NCI-H1930 (cell line): ENCODE measurements around the gene IL23R.

Experiments used
- DNase-seq, 2 experiments: peaks; one replicate each; lab custom pipeline; 2025; lab: John Stamatoyannopoulos, UW

IL23R gene

GRCh38 chr1:67239738-67240137 is 73.5 kb downstream of the IL23R start:
- DNase-seq = no peak

DNA sequence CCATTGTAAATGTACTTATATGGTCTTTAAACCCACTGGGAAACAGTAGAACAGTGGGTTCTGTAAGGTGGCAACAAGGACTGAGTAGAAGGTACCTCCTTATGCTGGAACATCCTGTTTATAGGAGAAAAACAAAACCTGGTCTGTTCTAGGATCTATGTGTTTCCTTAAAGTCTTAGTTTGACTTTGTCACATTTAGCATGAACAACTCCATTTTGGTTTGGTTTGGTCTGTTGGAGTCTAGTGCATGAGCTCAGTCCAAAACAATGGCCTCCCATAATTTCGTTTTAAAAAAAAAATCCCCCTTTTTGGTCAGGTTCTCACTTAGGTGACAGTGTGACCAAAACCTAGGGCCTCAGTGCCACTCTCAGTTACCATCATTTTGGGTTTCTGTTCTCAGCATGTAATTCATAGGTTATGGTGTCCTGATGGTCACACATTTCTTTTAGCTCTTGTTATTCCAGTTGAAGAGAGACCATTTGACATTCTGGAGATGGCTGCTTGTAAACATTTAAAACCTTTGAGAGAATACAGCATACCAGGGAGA is 75.0 kb downstream of the IL23R start:
- no peak for DNase-seq

DNA sequence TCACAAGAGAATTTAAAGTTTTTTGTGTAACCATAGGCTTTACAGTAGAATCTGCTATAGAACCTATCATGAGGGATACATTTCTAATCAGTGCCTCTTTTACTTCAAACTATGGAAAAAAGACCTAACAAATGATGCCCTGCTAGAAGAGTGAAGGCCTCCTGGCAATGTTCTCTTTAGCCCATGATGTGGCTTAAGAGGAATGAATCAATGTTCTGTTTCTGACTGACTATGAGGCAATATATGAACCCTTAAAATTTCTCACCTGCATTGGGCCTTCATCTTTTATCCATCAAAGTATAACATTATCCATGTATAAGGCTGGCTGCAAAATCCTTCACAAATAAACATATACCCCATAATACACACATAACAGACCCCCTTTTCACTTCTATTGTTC is 75.8 kb downstream of the IL23R start:
- no peak for DNase-seq

DNA sequence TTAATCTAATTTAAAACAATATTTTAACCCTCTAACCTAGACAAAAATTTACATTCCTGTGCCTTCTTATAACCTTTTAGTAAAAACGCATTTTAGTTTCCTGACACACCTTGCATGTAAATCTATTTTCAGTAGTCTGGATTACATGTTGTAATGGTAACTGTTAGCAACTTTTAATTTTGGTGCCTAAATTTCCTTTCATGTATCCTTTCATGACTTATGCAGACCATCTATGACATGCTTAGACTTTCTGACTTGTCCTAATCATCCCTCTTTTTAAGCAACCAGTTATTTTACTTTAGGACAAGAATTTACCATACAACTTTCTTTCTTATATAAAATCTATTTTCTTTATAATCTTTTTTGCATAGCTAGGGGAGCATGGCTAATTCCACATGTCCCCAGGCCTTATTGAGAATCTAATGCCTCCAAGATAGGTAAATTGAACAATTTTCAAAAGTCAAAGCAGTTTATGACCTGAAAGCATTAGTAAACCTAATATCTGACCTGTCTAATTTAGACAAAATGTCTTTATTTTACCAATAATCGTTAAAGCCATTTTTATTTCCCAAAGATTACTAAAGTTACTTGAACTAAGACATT is 83.9 kb downstream of the IL23R start:
- no peak for DNase-seq

DNA sequence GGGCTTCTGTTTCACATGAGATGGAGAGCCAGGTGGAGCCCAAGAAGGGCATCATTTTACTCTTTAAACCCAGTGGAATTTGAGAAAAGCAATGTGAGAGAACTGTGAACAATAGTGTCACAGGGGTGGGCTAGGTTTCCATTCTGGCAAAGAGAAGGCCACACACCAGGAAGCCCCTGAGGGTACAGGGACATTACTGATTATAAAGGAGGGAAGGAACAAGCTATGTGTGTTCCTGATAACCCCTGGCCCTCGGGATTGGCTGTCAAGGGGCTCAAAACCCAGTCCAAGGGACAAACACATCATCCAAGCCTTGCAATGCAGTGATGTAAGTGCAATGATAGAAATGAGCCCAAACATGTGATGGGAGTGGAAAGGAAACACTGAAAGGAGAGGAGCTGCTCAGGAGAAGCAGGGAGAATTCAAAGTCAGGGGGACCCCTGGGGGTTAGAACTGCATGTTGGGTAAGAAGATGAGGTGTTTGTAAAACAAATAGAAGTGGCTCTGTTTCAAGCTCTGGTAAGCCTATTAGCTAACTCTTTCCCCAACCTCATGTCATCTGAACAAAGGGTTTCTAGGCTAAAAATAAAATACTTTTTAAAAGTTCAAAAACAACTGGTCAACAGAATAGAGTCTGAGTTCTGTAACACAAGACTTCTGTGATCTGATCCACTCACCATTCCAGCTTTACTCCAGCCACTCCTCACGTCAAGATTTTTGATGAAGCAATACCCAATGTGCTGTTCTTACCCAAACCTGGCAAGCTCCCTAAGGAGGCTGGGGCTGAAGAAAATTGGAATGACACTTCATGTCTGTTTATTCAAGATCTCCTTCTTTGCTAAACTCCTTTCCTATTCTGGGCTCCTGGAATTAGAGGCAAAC is 90.3 kb downstream of the IL23R start:
- no peak for DNase-seq

DNA sequence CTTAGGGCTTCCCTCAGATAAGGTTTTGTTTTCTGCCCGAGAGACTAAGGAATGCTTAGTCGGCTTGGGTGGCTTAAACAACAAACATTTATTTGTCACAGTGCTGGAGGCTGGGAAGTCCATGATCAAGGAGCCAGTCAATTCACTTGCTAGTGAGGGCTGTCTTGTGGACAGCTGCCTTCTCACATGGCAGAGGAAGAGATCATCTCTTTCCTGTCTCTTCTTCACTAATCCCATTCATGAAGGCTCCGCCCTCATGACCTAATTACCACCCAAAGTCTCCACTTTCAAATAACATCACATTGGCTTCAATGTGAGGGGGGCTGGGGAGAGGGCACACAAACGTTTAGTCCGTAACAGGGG is 90.9 kb downstream of the IL23R start:
- no peak for DNase-seq

- DNase-seq = no peak
These were observed 95.4 kb downstream of the IL23R start for GRCh38 chr1:67261680-67262079.

DNA sequence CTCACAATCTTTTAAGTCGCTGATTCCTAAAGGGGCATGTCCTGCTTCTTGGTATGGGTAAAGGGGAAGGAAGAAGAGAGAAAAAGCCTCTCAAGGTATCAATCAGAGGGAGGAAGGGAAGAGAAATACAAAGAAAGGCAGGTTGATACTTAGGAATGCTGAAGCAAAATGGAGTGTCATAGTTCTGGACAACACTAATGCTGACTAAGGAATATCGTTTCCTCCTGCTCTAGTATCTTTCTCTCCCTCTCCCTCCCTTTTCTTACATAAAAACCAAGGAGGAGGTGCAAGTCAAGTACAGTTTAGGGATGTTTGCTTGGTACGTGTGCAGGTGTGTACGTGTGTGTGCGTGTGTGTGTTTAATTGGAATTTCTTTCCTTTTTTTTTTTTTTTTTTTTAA is 96.5 kb downstream of the IL23R start:
- DNase-seq = no peak

- no peak for DNase-seq
These were observed 97.9 kb downstream of the IL23R start for GRCh38 chr1:67264152-67264551.

- no peak for DNase-seq
These were observed 98.6 kb downstream of the IL23R start for GRCh38 chr1:67264899-67265298.

DNA sequence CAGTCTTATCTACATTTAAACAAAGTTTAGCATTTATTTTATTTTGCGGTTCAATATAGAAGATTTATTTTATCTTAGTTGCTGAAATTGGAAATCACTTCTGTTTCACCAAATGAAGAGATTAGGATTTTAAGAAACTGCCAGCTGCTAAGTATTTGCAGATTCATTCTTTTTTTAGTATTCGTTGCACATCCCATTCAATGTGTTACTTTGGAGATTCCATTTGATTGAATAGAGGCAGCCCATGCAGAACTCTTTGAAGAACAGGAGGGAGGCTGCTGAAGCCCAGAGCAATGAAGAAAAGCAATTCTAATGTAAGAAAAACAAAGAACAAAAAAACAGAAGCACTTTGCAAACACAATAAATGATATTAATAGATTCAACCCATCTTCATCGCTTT is 102.8 kb downstream of the IL23R start:
- no peak for DNase-seq

DNA sequence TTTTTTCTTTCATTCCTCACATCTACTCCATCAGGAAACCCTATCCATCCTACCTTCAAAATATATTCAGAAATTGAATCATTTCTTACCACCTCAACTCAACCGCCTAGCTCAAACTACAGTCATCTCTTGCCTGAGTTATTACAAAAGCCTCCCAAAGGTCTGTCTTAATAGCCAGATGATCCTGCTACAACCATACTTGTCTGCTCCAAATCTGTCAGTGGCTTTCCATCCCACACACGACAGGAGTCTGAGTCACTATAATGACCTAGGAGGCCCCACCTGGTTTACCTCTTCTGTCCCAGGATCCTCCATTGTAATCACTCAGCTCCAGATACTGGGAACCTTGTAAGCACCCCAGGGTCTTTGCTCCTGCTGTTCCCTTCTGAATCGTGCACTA is 104.3 kb downstream of the IL23R start:
- DNase-seq = no peak

DNA sequence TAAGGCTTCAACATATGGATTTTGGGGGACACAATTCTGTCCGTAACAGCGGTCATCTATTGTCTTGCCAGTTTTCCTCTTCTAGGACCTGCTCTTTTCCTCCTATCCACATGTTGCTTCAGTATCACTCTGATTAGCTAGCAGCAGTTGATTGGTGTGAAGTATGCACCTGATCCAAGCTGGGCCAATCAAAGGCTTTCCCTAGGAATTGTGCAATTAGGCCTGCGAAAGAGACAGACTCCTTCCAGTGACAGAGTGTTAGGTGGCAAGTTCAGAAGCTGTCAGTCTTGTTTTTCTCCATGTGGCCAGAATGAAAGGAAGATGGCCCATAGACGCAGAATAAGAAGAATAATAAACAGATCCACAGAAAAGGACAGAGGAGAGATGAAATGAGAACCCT is 107.3 kb downstream of the IL23R start:
- DNase-seq = no peak

DNA sequence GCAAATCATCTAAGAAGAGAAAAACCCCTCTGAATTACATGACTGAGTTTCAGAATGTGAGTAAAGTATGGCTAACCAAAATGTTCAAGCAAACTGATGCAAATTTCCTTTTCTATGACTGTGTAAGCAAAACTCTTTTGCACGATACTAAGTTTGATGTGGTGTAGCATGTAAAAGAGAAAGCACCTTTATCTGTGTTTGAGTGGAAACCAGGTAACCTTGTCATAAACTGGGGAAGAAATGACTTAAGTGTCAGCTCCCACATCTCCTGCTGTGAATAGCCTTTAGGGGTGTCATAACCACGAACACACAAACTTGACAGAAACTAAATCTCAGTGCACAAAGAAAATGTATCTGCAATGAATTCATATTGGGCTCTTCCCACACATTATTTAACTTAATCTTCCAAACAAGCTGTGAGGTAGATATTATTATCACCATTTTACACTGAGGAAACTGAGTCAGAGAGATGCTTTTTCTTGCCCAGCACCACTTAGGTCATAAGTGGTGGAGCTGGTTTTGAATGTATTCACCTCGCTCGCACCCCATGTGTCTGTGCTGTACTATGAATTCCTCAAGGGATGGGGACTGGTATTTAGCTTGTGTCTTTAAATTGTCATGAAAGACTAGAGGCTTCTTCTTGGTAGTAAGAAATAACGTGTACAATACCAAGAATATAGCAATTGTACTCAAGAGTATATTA is 108.5 kb downstream of the IL23R start:
- no peak for DNase-seq

- DNase-seq = no peak
These were observed 114.4 kb downstream of the IL23R start for GRCh38 chr1:67280696-67281095.

DNA sequence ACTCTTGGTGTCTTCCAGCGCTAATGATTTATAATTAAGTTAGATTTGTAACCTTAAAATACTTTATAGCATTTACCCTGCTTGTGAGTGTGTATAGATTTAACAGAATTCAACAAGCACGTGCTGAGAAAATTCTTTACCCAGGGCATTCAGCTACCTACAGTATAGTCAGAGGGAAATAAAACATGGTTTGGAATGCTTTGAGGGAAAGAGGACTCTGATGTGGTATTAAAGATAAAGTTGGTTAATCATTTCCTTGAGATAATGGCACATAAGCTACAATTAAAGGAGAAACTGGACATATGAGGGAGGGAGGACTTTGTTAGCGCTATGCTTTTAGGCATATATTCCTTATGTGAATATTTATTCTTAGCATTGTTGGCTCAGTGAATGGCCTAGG is 115.0 kb downstream of the IL23R start:
- DNase-seq = no peak

DNA sequence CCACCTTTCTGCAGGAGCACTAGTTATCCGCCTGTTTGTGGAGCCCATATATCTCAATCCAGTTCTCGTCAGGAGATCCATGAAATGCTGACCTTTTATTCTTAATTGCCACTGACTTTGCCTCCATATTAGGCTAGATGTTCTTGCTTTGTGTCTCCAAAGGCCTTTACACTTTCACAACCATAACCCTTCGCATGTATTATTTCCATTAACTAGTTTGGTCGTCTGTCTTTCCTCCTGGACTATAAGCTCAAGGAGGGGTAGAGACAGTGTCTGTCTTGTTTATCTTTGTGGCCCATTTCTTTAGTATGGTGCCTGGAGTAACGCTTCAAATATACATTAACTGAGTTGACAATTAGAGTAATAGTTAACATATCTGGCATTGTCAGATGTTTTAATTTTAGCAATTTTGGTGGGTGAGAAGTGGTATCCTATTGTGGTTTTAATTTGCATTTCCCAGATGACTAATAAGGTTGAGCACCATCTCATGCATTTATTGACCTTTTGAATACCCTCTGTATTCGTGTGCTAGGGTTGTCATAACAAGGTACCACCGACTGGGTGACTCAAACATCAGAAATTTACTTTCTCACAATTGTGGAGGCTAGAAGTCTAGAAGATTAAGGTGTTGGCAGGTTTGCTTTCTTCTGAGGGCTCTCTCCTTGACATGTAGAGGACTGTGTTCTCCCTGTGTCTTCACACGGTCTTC is 119.7 kb downstream of the IL23R start:
- DNase-seq = no peak

GRCh38 chr1:67290236-67290635 is 124.0 kb downstream of the IL23R start:
- no peak for DNase-seq

DNA sequence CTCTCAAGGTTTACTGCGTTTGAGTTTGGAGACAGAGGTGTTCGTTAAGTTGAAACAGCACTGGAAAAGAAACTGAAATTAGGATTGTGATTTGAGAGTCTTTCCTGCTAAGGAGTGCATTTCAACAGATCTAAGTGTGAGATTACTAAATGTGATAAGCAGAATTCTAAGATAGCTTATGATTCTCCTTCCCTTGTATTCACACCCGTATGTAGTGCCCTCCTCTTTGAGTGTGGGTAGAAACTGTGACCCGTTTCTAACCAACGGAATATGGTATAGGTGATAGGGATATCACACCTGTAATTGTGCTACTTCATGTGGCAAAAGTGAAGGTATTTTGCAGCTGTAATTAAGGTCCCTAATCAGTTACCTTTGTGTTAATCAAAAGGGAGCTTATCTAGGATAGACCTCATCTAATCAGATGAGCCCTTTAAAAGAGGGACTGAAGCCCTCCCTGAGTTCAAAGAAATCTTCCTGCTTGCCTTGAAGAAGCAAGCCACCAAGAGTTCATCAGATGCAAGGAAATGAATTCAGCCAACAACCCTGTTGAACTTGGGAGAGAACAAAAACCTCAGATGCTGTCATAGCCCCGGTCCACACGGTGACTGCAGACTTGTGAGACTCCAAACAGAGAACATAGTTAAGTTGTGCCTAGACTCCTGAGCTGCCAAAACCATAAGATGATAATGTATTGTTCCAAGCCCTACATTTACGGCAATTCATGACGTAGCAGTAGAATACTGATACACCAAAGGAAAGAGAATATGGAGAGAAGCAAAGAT is 128.8 kb downstream of the IL23R start:
- DNase-seq = no peak

- DNase-seq = no peak
These were observed 132.5 kb downstream of the IL23R start for GRCh38 chr1:67298762-67299161.

DNA sequence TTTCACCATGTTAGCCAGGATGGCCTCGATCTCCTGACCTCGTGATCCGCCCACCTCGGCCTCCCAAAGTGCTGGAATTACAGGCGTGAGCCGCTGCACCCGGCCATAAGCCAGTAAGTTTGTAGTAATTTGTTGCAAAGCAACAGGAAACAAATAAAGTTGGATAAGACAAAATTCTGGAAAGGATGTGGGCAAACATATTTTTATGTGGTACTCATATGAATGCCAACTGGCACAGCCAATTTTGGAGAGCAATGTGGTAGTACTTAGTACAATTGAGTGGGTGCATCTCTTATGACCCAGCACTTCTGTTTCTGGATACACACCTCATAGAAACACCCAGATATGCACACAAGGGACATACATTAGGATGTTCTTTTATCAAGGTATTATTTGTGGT is 133.0 kb downstream of the IL23R start:
- no peak for DNase-seq
